ENCODE measurements around the gene TOM1. TPM values are rescaled to one million over a fixed set of nuclear protein-coding genes. Genes with fewer than 3 reads are reported as not detected.

TOM1 gene
- total and polyA plus RNA-seq, 10 donors, result 19.9 to 92.1 (median 49.8) TPM

- TF ChIP-seq POLR2AphosphoS5 (IDR thresholded peaks at IDR 0.05) (no peak), POLR2A (IDR thresholded peaks at IDR 0.05) (no peak)
- TF ChIP-seq, protein P1, sequence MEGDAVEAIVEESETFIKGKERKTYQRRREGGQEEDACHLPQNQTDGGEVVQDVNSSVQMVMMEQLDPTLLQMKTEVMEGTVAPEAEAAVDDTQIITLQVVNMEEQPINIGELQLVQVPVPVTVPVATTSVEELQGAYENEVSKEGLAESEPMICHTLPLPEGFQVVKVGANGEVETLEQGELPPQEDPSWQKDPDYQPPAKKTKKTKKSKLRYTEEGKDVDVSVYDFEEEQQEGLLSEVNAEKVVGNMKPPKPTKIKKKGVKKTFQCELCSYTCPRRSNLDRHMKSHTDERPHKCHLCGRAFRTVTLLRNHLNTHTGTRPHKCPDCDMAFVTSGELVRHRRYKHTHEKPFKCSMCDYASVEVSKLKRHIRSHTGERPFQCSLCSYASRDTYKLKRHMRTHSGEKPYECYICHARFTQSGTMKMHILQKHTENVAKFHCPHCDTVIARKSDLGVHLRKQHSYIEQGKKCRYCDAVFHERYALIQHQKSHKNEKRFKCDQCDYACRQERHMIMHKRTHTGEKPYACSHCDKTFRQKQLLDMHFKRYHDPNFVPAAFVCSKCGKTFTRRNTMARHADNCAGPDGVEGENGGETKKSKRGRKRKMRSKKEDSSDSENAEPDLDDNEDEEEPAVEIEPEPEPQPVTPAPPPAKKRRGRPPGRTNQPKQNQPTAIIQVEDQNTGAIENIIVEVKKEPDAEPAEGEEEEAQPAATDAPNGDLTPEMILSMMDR (IDR thresholded peaks at IDR 0.05 in 8 of 11, conservative IDR thresholded peaks at IDR 0.05 in 3 of 11), result no peak
- DNase-seq, result no peak
- intact Hi-C loops (cut with DNase I; ENCODE audit: low total_unique reads), result loop anchor here (10.0 kb wide), 1 partner anchor 47 kb away; the partner anchor contains the start of gene MCM5
Observed at GRCh38 chr22:35357883-35358621, 58.4 kb downstream of the TOM1 start.

DNA sequence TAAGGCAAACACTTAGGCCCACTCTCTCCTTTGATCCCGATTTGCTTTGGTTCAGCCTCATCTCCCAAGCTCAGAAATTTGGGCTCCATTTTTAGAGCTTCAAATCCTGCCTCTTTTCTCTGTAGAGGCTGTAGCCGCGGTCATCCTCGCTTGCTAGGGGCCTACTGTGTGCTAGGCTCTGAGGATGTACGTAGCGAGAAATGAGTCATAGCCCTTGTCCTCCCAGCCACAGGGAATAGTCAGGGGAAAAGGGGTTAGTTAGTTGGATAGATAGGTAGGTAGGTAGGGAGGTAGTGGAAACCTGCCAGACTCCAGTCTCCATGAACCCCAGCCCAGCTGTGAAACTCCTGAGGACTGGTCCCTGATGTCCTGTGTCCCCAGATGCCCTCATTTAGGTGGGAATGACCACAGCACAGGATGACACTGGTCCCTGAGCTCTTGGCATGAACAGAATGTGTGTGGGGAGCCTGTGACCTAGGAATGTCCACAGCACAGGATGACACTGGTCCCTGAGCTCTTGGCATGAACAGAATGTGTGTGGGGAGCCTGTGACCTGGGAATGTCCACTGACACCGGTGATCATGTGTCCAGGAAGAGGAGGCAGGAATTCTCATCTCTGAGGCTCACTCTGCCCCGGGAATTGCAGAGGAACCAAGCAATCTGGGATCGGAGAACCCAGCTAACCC is 59.8 kb downstream of the TOM1 start:
- intact Hi-C loops (cut with DNase I; ENCODE audit: low total_unique reads), result loop anchor here (10.0 kb wide), 1 partner anchor 45 kb away; the partner anchor contains the start of gene MCM5
- 84 to 96% (median 89%) methylated on average over 9 of the region's 9 CpGs for WGBS, 5 donors
- no peak for DNase-seq

More at GRCh38 chr22:35357883-35358621, 58.4 kb downstream of the TOM1 start:
- no peaks in the 10 kb centered on the region for H3K36me3 ChIP-seq
- no peaks in the 10 kb centered on the region for H3K27me3 ChIP-seq (replicated peaks in 1 of 7)
- no peak overlapping the region for H3K4me3 ChIP-seq
- 57 to 72% (median 68%) methylated on average over 6 of the region's 6 CpGs for WGBS, 5 donors
- H3K27ac ChIP-seq, result peak overlapping the region in 1 of 8 donors; percentile 11
- H3K9me3 ChIP-seq, result no peaks in the 10 kb centered on the region
- peaks cover 0 to 44% (median 19%) of the 10 kb centered on the region in 6 donors for H3K4me1 ChIP-seq

GRCh38 chr22:35361001-35361558 is 61.4 kb downstream of the TOM1 start:
- H3K27me3 ChIP-seq (replicated peaks in 1 of 7), result no peaks in the 10 kb centered on the region
- no peaks in the 10 kb centered on the region for H3K36me3 ChIP-seq
- H3K4me1 ChIP-seq, result peaks cover 0 to 43% (median 10%) of the 10 kb centered on the region in 6 donors
- no peak for DNase-seq
- intact Hi-C loops (cut with DNase I; ENCODE audit: low total_unique reads), result no loop called here
- no peak overlapping the region for H3K27ac ChIP-seq
- no peak overlapping the region for H3K4me3 ChIP-seq
- no peaks in the 10 kb centered on the region for H3K9me3 ChIP-seq
- 49 to 90% (median 70%) methylated on average over 6 of the region's 6 CpGs for WGBS, 5 donors
- TF ChIP-seq, protein P1 (IDR thresholded peaks at IDR 0.05 in 8 of 11, conservative IDR thresholded peaks at IDR 0.05 in 3 of 11), result no peak
- TF ChIP-seq POLR2A (IDR thresholded peaks at IDR 0.05), result no peak
- TF ChIP-seq POLR2AphosphoS5 (IDR thresholded peaks at IDR 0.05), result no peak

More for the DNA sequence above, 59.8 kb downstream of the TOM1 start:
- Histone ChIP-seq H3K36me3 (no peaks in the 10 kb centered on the region), H3K27ac (no peak overlapping the region), H3K4me1 (peaks cover 0 to 44% (median 10%) of the 10 kb centered on the region in 6 donors), H3K27me3 (replicated peaks in 1 of 7) (no peaks in the 10 kb centered on the region), H3K4me3 (no peak overlapping the region), H3K9me3 (no peaks in the 10 kb centered on the region)
- TF ChIP-seq POLR2A (IDR thresholded peaks at IDR 0.05), result no peak
- TF ChIP-seq POLR2AphosphoS5 (IDR thresholded peaks at IDR 0.05), result no peak
- TF ChIP-seq, protein P1 (IDR thresholded peaks at IDR 0.05 in 8 of 11, conservative IDR thresholded peaks at IDR 0.05 in 3 of 11), result no peak
